Parathyroid adenoma (tissue), 2 donors: Measurements from ENCODE around the gene SURF1.

Experiments
- H2AFZ ChIP-seq: fragments of 300-600 bp; sonication (generic); one replicate; pipeline ENCODE4 v1.7.0; 2017; ENCODE audit warnings: antibody characterized with exemption, mild to moderate bottlenecking
- H3K27ac ChIP-seq: fragments of 300-600 bp; sonication (generic); one replicate; pipeline ENCODE4 v1.7.0; 2017
- H3K27me3 ChIP-seq: fragments of 300-600 bp; sonication (generic); one replicate; pipeline ENCODE4 v1.7.0; 2017; ENCODE audit warnings: low read length; ENCODE audit not compliant: control insufficient read depth, insufficient read depth
- H3K36me3 ChIP-seq: fragments of 300-600 bp; sonication (generic); one replicate; pipeline ENCODE4 v1.7.0; 2017; ENCODE audit warnings: low read length; ENCODE audit not compliant: control insufficient read depth, insufficient read depth
- H3K4me1 ChIP-seq: fragments of 300-600 bp; sonication (generic); one replicate; pipeline ENCODE4 v1.7.0; 2017; ENCODE audit warnings: control low read depth
- H3K4me2 ChIP-seq: fragments of 300-600 bp; sonication (generic); one replicate; pipeline ENCODE4 v1.7.0; 2017; ENCODE audit warnings: low read length
- H3K4me3 ChIP-seq: fragments of 300-600 bp; sonication (generic); one replicate; pipeline ENCODE4 v1.7.0; 2017; ENCODE audit warnings: low read depth, low read length
- H3K79me2 ChIP-seq: fragments of 300-600 bp; sonication (generic); one replicate; pipeline ENCODE4 v1.7.0; 2017; ENCODE audit warnings: control low read depth
- H3K9ac ChIP-seq: fragments of 300-600 bp; sonication (generic); one replicate; pipeline ENCODE4 v1.7.0; 2017; ENCODE audit warnings: mild to moderate bottlenecking
- H3K9me3 ChIP-seq: fragments of 300-600 bp; sonication (generic); one replicate; pipeline ENCODE4 v1.7.0; 2017; ENCODE audit warnings: low read length; ENCODE audit not compliant: control insufficient read depth
- CTCF ChIP-seq: fragments of 300-600 bp; sonication (generic); IDR thresholded peaks from one replicate; pipeline ENCODE4 v1.7.0; 2017; ENCODE audit warnings: antibody characterized with exemption, mild to moderate bottlenecking
- donor health status: primary hyperparathyroidism.

Gene SURF1

DNA sequence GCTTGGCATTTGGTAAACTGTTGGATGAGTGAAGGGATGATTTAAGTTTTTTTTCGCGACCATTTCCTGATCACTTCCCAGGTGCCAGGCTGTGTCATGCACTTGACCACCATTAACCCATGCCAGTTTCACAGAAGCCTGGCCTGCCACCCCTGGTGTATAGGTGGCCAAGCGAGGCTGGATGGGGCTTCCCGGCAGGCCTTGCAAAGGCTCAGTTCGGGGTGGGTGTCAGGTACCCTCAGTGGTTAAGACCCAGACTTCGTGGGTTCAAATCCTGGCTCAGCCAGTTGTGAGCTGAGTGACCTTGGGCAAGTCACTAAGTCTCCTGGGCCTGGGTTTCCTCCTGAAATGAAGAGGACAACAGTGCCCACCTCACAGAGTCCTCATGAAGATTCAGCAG is 10.7 kb downstream of the SURF1 start:
- H3K9me3 ChIP-seq = no peaks in the 10 kb centered on the region
- H3K9ac ChIP-seq = no peak overlapping the region
- H3K79me2 ChIP-seq = no peaks in the 10 kb centered on the region
- no peaks in the 10 kb centered on the region for H3K36me3 ChIP-seq
- no peak overlapping the region for H3K27ac ChIP-seq
- TF ChIP-seq CTCF = no peak
- H2AFZ ChIP-seq = no peak overlapping the region
- H3K4me2 ChIP-seq = no peak overlapping the region
- H3K4me3 ChIP-seq = no peak overlapping the region
- peaks cover 3% of the 10 kb centered on the region for H3K4me1 ChIP-seq
- no peaks in the 10 kb centered on the region for H3K27me3 ChIP-seq

DNA sequence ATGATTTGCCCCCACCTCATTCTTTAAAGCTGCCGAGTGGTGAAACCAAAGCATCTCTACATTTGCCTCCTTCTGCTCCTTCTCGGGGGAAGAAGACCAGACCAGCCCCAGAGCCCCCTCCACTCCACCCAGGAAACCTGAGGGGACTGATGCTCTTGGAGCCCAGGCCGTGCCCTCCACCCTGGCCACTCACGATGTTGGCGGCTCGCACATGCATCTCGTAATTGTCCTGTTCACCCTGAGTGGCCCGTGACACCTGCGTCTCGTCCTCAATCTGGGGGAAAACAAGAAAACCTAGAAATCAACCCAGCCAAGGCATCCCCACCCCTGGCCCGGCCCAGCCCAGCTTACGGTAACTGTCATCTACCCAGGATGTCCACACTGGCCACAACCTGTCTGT is 11.3 kb downstream of the SURF1 start:
- Histone ChIP-seq H3K27ac (no peak overlapping the region), H3K4me3 (no peak overlapping the region), H3K9ac (no peak overlapping the region), H3K79me2 (no peaks in the 10 kb centered on the region), H3K4me1 (peaks cover 3% of the 10 kb centered on the region), H3K27me3 (no peaks in the 10 kb centered on the region), H3K9me3 (no peaks in the 10 kb centered on the region), H2AFZ (no peak overlapping the region), H3K36me3 (no peaks in the 10 kb centered on the region), H3K4me2 (no peak overlapping the region)
- TF ChIP-seq CTCF = no peak

DNA sequence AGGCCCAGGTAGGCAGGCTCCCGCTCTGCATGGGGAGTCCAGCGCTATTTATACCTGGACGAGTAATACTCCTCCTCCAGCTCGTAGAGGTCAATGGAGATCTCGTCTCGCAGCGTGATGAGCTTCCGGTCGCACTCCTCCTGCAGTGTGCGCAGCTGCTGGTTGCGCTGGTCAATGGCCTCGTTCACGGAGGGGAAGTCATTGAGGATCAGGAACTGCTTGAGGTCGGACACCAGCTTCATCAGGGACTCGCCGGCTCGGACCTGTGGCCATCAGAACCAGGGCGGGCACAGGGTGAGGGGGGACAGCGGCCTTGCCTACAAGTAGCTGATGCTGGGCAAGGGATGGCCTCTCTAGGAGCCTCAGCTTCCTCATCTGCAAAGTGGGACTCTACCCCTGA is 12.2 kb downstream of the SURF1 start:
- no peak overlapping the region for H3K9ac ChIP-seq
- no peak overlapping the region for H3K27ac ChIP-seq
- H3K9me3 ChIP-seq = no peaks in the 10 kb centered on the region
- no peaks in the 10 kb centered on the region for H3K27me3 ChIP-seq
- no peaks in the 10 kb centered on the region for H3K79me2 ChIP-seq
- no peak overlapping the region for H3K4me3 ChIP-seq
- no peak for TF ChIP-seq CTCF
- H3K36me3 ChIP-seq = no peaks in the 10 kb centered on the region
- peaks cover 1% of the 10 kb centered on the region for H3K4me1 ChIP-seq
- H2AFZ ChIP-seq = no peak overlapping the region
- no peak overlapping the region for H3K4me2 ChIP-seq

DNA sequence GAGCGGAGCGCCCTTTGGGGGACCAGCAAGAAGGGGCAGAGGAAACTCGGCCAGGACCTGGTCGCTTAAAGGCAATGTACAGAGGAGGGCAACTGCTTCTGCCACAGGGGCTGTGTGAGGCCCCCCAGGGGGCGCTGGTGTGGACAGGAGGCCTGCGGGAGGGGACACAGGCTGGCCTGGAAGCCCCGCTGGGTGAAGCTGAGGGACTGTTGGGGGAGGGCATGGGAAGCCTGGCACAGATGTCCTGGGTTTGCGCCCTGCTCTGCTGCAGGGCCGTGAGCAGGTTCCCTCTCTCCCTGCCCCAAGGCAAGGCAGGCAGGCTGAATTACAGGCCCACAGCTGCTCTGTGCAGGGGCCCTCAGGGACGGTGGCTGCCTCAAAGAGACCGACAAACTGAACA is 13.7 kb downstream of the SURF1 start:
- H2AFZ ChIP-seq = no peak overlapping the region
- H3K9me3 ChIP-seq = no peaks in the 10 kb centered on the region
- no peaks in the 10 kb centered on the region for H3K27me3 ChIP-seq
- no peak overlapping the region for H3K9ac ChIP-seq
- TF ChIP-seq CTCF = no peak
- H3K27ac ChIP-seq = no peak overlapping the region
- H3K4me2 ChIP-seq = no peak overlapping the region
- H3K36me3 ChIP-seq = no peaks in the 10 kb centered on the region
- H3K4me1 ChIP-seq = no peaks in the 10 kb centered on the region
- no peak overlapping the region for H3K4me3 ChIP-seq
- H3K79me2 ChIP-seq = no peaks in the 10 kb centered on the region

- H3K4me3 ChIP-seq = no peak overlapping the region
- H3K79me2 ChIP-seq = no peaks in the 10 kb centered on the region
- no peak overlapping the region for H3K4me2 ChIP-seq
- H3K9me3 ChIP-seq = no peaks in the 10 kb centered on the region
- no peak for TF ChIP-seq CTCF
- no peaks in the 10 kb centered on the region for H3K27me3 ChIP-seq
- no peak overlapping the region for H3K27ac ChIP-seq
- H3K36me3 ChIP-seq = no peaks in the 10 kb centered on the region
- no peak overlapping the region for H2AFZ ChIP-seq
- H3K4me1 ChIP-seq = no peaks in the 10 kb centered on the region
- no peak overlapping the region for H3K9ac ChIP-seq
Observed at GRCh38 chr9:133342069-133342406, 14.2 kb downstream of the SURF1 start.
